Heart left ventricle (tissue), 16 donors: Measurements from ENCODE around the gene ELL. TPM values are rescaled to one million over a fixed set of nuclear protein-coding genes. Genes with fewer than 3 reads are reported as not detected.
A peak's percentile ranks its signal among the peaks of the same experiment; 100 is the strongest.

ENCODE experiments used
- ATAC-seq, 4 donors: fragments of 200-7000 bp; cut with Tn5 transposase; one replicate each; pipeline ENCODE4 v1.9.1; 2020 to 2022; ENCODE audit warnings: moderate library complexity in 4 of 4, mild to moderate bottlenecking in 3 of 4, moderate number of reproducible peaks in 1 of 4
- DNase-seq, 5 donors: peaks; one replicate each; pipeline ENCODE4 v3.0.0-alpha.2; 2020
- H3K27ac ChIP-seq, 12 donors: fragments of 200-600 bp; sonication (generic) in 4 of 12; one replicate each; pipeline versions ENCODE4 v1.5.0 to v1.8.0; 2016 to 2022; ENCODE audit warnings: mild to moderate bottlenecking in 2 of 12
- H3K27me3 ChIP-seq, 9 donors: fragments of 200-600 bp; sonication (generic) in 2 of 9; one replicate each; pipeline versions ENCODE4 v1.5.1 to v1.8.0; 2016 to 2022; ENCODE audit warnings: mild to moderate bottlenecking in 3 of 9
- H3K36me3 ChIP-seq, 9 donors: fragments of 200-600 bp; sonication (generic) in 2 of 9; one replicate each; pipeline versions ENCODE4 v1.5.0 to v1.8.0; 2018 to 2022; ENCODE audit warnings: mild to moderate bottlenecking in 2 of 9
- H3K4me1 ChIP-seq, 12 donors: fragments of 200-600 bp; sonication (generic) in 4 of 12; one replicate each; pipeline versions ENCODE4 v1.5.0 to v1.8.0; 2016 to 2022; ENCODE audit warnings: mild to moderate bottlenecking in 3 of 12
- H3K4me3 ChIP-seq, 12 donors: fragments of 200-600 bp; sonication (generic) in 4 of 12; one replicate each; pipeline versions ENCODE4 v1.5.0 to v1.8.0; 2017 to 2022; ENCODE audit warnings: mild to moderate bottlenecking in 9 of 12, moderate library complexity in 4 of 12
- H3K9me3 ChIP-seq, 12 donors: fragments of 200-600 bp; sonication (generic) in 4 of 12; one replicate each; pipeline versions ENCODE4 v1.5.0 to v1.8.0; 2016 to 2022; ENCODE audit warnings: mild to moderate bottlenecking in 1 of 12
- CTCF ChIP-seq, 12 donors: fragments of 200-600 bp; sonication (generic) in 4 of 12; IDR thresholded peaks; one replicate each; pipeline versions ENCODE4 v1.5.0 to v1.8.0; 2018 to 2022; ENCODE audit warnings: antibody characterized with exemption in 12 of 12, mild to moderate bottlenecking in 5 of 12
- POLR2A ChIP-seq, 2 donors: fragments of 450-650 bp; IDR thresholded peaks; one replicate each; pipeline ENCODE4 v1.6.1; 2017; ENCODE audit warnings: antibody characterized with exemption in 2 of 2, mild to moderate bottlenecking in 2 of 2, moderate library complexity in 2 of 2
- WGBS, 4 donors: extraction: QIAGEN DNeasy Blood & Tissue Kit in 2 of 4; methylation state at CpG; one replicate each; pipeline versions ENCODE4 v1.1.5 to v1.1.7; 2013 to 2018; 5-methylcytosine and 5-hydroxymethylcytosine counted together
- intact Hi-C, 10 donors: fragments of 100-400 bp; cut with DNase I; formaldehyde crosslinking; loops; one replicate each; pipeline versions ENCODE4 v1.11.1 to v1.14.2; 2022
- polyA plus RNA-seq, 2 donors: library from polyadenylated mRNA; stranded (reverse); fragments of 200-250 nt; gene quantifications; one replicate each; pipeline ENCODE4 v1.2.3, GENCODE V29; 2013
- total RNA-seq, 9 donors: library from RNA; depleted of rRNA in 2 of 9; stranded (reverse); fragments of >200 nt in 2 of 9; fragmentation: NEBNext Ultra II Directional in 3 of 9; extraction: Animal tissue kit (Norgen Biotek cat#: 25700) in 3 of 9; gene quantifications; one replicate each; pipeline versions ENCODE4 v1.1.0 to v1.2.4, GENCODE V29; 2016 to 2023
- donor health status: ischemic (EF 13 %, LVEDD 7.1; RV severe dilation, severe dysfunction).
- donor health status: healthy with polysubstance abuse.
- donor health status: DM: no; HTN: yes; CAD: no.
- donor health status: DM: no; HTN: no; CAD: no.
- donor health status: ischemic (EF 25% LVEDD 6.9; RV normal size, moderate dysfunction).
- donor health status: ischemic (EF 25% LVEDD 5.7; RV mildly dilated, moderate dysfunction).
- donor health status: healthy.
- donor health status: DM: yes; HTN: yes; CAD: no.
- donor health status: ischemic (EF 35%, LVEDD 5.7; RV mildly dilated, moderate dysfunction).
- donor health status: nonischemic (EF 11% LVEDD 7.7; RV severe dilation, severe dysfunction).
- donor health status: DM: yes; HTN: yes; CAD: no.
- donor health status: PGD.
- donor health status: ischemic (EF 29% LVEDD 5.4; RV normal size, mild dysfunction).
- donor health status: nonischemic (EF 23%, LVEDD 6.1; RV moderate dilation, normal function).

The ELL gene
- total and polyA plus RNA-seq, 11 donors, result 5.9 to 17.8 (median 7.3) TPM

DNA sequence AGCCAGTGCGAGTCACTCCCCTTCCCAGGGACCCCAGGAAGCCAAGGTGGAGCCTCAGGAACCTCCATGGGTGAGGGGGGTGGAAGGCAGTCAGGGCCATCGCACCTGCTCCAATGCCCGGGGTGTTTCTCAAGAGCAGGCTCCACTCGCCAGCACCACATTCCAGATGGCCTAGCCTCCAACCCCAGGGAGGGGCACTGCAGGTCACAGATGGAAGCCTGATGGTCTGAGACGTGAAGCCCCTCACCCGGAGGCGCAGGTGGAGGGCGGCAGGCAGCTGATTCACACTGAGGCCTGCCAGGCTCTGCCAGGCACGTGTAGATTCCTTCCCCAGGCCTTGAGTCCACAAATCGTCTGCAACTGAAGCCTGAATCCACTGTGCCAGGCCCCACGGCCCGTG is 61.0 kb downstream of the ELL start:
- Histone ChIP-seq H3K27me3 (no peaks in the 10 kb centered on the region), H3K9me3 (peaks cover 0 to 5% (median 0%) of the 10 kb centered on the region in 12 donors), H3K4me1 (peaks cover 30 to 83% (median 59%) of the 10 kb centered on the region in 12 donors), H3K27ac (peak overlapping the region in 11 of 12 donors; percentile 70 to 96 (median 88)), H3K4me3 (no peak overlapping the region), H3K36me3 (peaks cover 0 to 85% (median 21%) of the 10 kb centered on the region in 9 donors)
- intact Hi-C loops, result loop anchor here in 6 of 10 donors (5.0 to 10.0 kb wide), 8 partner anchors 46 to 384 kb away; partner anchors contain the start of genes CRTC1 (in 1 of the 6), ELL (in 1 of the 6), KXD1 (in 1 of the 6) and REX1BD (in 1 of the 6)
- DNase-seq (no peak), ATAC-seq (no peak)
- WGBS, 4 donors, result 71 to 82% (median 78%) methylated on average over 5 to 12 of the region's 12 CpGs
- TF ChIP-seq POLR2A (IDR thresholded peaks at IDR 0.05) (no peak), CTCF (IDR thresholded peaks at IDR 0.05) (no peak)

- ATAC-seq (no peak), DNase-seq (peak in 1 of 5 donors; percentile 28)
- Histone ChIP-seq H3K4me3 (no peak overlapping the region), H3K4me1 (peaks cover 17 to 54% (median 37%) of the 10 kb centered on the region in 12 donors), H3K36me3 (peaks cover 0 to 89% (median 34%) of the 10 kb centered on the region in 9 donors), H3K27ac (peak overlapping the region in 7 of 12 donors; percentile 5 to 93 (median 49)), H3K27me3 (no peaks in the 10 kb centered on the region), H3K9me3 (peaks cover 0 to 5% (median 0%) of the 10 kb centered on the region in 12 donors)
- intact Hi-C loops, result loop anchor here in 4 of 10 donors (5.0 to 10.0 kb wide), 4 partner anchors 127 to 390 kb away; partner anchors contain the start of gene REX1BD (in 2 of the 4)
- TF ChIP-seq CTCF (IDR thresholded peaks at IDR 0.05) (no peak), POLR2A (IDR thresholded peaks at IDR 0.05) (no peak)
- 85 to 91% (median 88%) methylated on average over 21 of the region's 21 CpGs for WGBS, 4 donors
Observed at GRCh38 chr19:18457483-18458331, 64.2 kb downstream of the ELL start.

DNA sequence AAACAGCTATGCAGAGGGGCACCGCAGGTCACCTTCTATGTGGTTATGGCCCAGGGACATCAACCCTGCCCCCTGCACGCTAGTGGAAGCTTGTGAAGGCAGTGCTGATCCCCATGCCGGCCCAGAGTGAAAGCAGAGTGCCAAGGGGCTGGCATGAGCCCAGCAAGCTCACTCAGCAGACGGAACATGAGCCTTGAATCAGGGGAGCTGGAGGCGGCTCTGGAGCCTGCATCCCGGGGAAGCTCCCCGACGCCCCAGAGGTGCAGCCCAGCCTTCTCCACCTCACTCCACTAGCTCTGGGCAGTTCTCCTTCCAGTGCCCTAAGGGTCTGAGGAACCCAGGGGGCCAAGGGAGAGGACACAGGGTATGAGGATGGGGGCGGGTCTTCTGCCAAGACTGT is 64.9 kb downstream of the ELL start:
- H3K27ac ChIP-seq, result peak overlapping the region in 9 of 12 donors; percentile 5 to 93 (median 42)
- DNase-seq, result peak in 2 of 5 donors; percentile 76 to 82
- H3K4me1 ChIP-seq, result peaks cover 17 to 49% (median 36%) of the 10 kb centered on the region in 12 donors
- H3K9me3 ChIP-seq, result peaks cover 0 to 5% (median 0%) of the 10 kb centered on the region in 12 donors
- intact Hi-C loops, result loop anchor here in 4 of 10 donors (5.0 to 10.0 kb wide), 4 partner anchors 128 to 390 kb away; partner anchors contain the start of gene REX1BD (in 2 of the 4)
- peak in 3 of 4 donors; percentile 30 to 49 (median 39) for ATAC-seq
- peaks cover 0 to 93% (median 38%) of the 10 kb centered on the region in 9 donors for H3K36me3 ChIP-seq
- TF ChIP-seq CTCF (IDR thresholded peaks at IDR 0.05) (no peak), POLR2A (IDR thresholded peaks at IDR 0.05) (no peak)
- no peak overlapping the region for H3K4me3 ChIP-seq
- 52 to 61% (median 55%) methylated on average over 7 to 9 of the region's 9 CpGs for WGBS, 4 donors
- H3K27me3 ChIP-seq, result no peaks in the 10 kb centered on the region

DNA sequence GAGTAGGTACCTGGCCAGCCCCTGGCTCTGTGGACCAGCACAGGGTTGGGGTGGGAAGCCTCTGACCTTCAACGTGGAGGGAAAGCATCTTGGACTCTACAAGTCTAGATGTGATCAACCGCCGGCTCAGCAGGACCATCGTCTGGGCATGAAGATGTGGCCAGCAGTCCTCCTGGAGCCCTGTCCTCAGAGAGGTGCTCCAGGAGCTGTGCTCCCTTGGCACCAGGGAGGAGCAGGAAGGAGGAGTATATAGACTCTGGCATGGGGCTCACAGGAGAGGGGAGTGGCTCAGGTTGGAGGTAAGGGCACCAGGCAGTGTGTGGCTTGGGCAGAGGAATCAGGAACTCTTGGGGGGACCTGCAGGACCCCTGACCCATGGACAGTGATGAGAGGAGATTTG is 65.6 kb downstream of the ELL start:
- intact Hi-C loops, result loop anchor here in 4 of 10 donors (5.0 to 10.0 kb wide), 4 partner anchors 129 to 391 kb away; partner anchors contain the start of gene REX1BD (in 2 of the 4)
- 84 to 92% (median 89%) methylated on average over 4 of the region's 4 CpGs for WGBS, 4 donors
- H3K4me1 ChIP-seq, result peaks cover 16 to 45% (median 32%) of the 10 kb centered on the region in 12 donors
- no peaks in the 10 kb centered on the region for H3K27me3 ChIP-seq
- DNase-seq, result no peak
- ATAC-seq, result no peak
- H3K36me3 ChIP-seq, result peaks cover 0 to 93% (median 40%) of the 10 kb centered on the region in 9 donors
- H3K4me3 ChIP-seq, result no peak overlapping the region
- TF ChIP-seq CTCF (IDR thresholded peaks at IDR 0.05), result no peak
- no peak for TF ChIP-seq POLR2A (IDR thresholded peaks at IDR 0.05)
- H3K27ac ChIP-seq, result peak overlapping the region in 6 of 12 donors; percentile 6 to 93 (median 62)
- peaks cover 0 to 5% (median 0%) of the 10 kb centered on the region in 12 donors for H3K9me3 ChIP-seq
